ENCODE data around the gene CCDC66. TPM values are rescaled to one million over a fixed set of nuclear protein-coding genes. Genes with fewer than 3 reads are reported as not detected.

CCDC66 gene
- total RNA-seq, 1 donor: 10.2 TPM

DNA sequence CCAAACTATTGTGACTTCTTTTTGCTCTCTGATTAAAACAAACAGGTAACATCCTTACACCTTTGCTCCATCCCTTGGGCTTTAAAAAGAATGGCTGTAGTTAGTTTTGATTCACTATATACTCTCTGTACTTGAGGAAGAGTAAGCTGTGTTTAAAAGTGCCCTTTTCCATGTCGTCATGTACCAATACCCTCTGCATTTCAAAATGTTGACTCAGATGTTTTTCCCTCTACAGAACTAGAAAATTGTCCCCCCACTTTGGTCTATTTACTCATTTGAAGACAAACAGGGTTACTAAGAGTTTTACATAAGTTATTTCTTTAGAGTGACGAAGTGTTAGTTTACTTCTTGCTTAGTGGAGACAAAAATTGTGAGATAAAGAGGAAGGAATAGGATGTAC is 63.4 kb downstream of the CCDC66 start:
- no peak for DNase-seq (ENCODE audit: low read depth in 2 of 3, low spot score in 2 of 3)

DNA sequence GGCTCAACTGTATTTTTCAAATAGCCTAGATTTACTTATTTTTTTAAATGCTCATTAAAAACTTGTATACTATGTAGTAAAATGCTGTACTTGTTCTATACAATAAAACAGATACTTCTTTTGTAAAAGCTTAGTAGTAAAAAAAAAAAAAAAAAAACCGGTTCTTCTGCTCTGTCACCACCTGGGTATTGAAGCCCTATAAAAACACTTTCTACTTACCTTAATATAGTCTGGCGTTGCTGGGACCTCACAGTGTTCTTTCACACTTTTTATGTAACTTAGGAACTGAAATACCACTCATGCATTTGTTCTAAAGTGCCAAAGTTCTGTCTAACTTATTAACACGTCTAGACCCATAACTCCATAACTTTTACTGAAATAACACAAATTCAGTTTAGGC is 64.7 kb downstream of the CCDC66 start:
- no peak for DNase-seq (ENCODE audit: low read depth in 2 of 3, low spot score in 2 of 3)

DNA sequence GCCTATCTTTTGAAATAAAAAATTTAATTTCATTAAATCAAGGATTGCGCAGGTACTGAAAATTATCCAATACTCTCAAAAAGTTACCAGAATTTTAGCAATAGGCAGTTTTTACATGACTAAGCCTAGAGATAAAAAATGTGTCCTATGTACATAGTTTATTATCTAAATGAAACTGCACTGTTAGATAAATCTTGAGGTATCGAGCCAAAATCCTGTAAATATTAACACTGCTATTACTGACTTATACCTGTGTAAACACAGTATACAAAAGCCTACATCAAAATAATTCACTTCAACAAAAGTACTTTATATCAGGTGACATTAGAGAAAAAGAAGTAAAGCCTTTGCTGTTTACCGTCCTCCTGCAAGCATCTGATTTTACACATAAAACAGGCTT is 65.4 kb downstream of the CCDC66 start:
- DNase-seq (ENCODE audit: low read depth in 2 of 3, low spot score in 2 of 3): no peak

DNA sequence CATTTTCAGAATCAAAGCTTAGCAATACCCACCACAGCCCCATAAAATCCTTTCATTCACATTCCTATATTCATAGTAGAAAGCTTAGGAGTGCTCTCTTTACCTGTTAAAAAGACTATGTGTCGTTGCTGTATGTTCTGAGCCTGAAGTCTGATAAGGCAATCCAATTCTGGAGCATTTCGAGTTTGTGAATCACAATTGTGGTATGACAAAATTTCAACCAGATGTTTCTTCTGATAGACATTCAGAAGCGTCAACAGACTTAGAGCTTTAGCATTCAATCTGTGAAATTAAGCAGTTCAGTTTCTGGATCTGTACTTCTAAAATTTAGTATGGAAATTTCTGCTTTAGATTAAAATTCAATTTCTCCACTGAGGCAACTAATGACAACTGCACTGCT is 67.8 kb downstream of the CCDC66 start:
- DNase-seq (ENCODE audit: low read depth in 2 of 3, low spot score in 2 of 3): no peak

DNA sequence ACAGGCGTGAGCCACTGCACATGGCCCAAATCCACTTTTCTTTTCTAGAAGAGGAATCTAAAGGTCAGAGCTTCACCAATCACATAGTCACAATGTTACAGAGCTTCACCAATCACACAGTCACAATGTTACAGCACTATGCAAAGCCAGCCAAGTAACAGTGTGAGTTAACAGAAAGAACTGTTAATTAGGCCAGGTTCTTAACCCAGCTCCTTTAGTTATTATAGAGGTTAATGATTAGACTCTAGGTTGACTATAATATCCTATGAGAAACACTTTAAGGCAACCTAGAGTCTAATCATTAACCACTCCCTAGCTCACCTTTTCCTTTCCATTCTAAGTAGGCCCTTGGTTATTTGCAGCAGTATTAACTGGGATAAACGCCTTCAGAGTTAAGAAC is 72.1 kb downstream of the CCDC66 start:
- DNase-seq (ENCODE audit: low read depth in 2 of 3, low spot score in 2 of 3): no peak

DNA sequence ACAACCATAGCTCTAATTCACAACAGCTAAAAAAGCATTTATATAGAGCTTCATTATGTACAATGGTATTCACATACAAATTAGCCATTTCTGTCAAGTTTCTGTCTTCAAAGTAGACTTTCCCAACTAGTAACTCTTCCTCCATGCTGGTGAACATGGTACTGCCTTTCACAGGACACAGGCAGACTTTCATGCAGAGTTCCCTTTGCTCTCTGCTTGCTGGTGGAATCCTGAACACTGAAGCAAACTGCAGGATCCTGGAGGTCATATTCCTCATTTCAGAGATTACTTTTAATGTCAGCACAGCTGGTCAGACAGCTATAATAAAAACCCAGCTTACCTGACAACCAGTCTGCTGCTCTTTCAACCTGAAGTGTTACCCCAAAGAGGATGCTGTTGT is 72.5 kb downstream of the CCDC66 start:
- DNase-seq (ENCODE audit: low read depth in 2 of 3, low spot score in 2 of 3): no peak

GRCh38 chr3:56630966-56631365 is 74.0 kb downstream of the CCDC66 start:
- DNase-seq (ENCODE audit: low read depth in 2 of 3, low spot score in 2 of 3): no peak

GRCh38 chr3:56633181-56633580 is 76.2 kb downstream of the CCDC66 start:
- DNase-seq (ENCODE audit: low read depth in 2 of 3, low spot score in 2 of 3): no peak

- DNase-seq (ENCODE audit: low read depth in 2 of 3, low spot score in 2 of 3): no peak
Measured at GRCh38 chr3:56633602-56634535, 76.9 kb downstream of the CCDC66 start.

- DNase-seq (ENCODE audit: low read depth in 2 of 3, low spot score in 2 of 3): no peak
Measured at GRCh38 chr3:56645407-56645806, 88.4 kb downstream of the CCDC66 start.

- no peak for DNase-seq (ENCODE audit: low read depth in 2 of 3, low spot score in 2 of 3)
Measured at GRCh38 chr3:56654460-56654859, 97.5 kb downstream of the CCDC66 start.

DNA sequence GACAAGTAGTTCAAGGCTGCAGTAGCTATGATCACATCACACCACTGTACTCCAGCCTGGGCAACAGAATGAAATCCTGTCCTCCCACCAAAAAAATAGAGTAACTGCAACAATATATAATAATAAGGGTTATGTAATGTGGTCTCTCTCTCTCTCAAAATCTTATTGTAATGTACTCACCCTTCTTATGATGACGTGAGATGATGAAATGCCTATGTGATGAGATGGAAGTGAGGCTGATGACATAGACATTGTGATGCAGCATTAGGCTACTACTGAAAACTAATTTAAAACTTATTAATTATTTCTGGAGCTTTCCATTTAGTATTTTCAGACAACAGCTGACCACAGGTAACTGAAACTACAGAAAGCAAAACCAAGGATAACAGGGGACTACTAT is 98.7 kb downstream of the CCDC66 start:
- no peak for DNase-seq (ENCODE audit: low read depth in 2 of 3, low spot score in 2 of 3)

GRCh38 chr3:56664823-56665222 is 107.8 kb downstream of the CCDC66 start:
- no peak for DNase-seq (ENCODE audit: low read depth in 2 of 3, low spot score in 2 of 3)

- no peak for DNase-seq (ENCODE audit: low read depth in 2 of 3, low spot score in 2 of 3)
Measured at GRCh38 chr3:56667973-56668579, 111.1 kb downstream of the CCDC66 start.

Other genes with a start within 250 kb of the CCDC66 start
- 0.54 TPM for gene ERC2, start 88.7 kb upstream of the CCDC66 start, total RNA-seq
- gene TASOR, start 126.1 kb downstream of the CCDC66 start, total RNA-seq: 28.5 TPM
- 21.0 TPM for gene ARHGEF3, start 244.8 kb downstream of the CCDC66 start, total RNA-seq